SK-N-SH treated with all-trans-retinoic acid at 6 μM for 48 hours (cell line): ENCODE results near the gene SLC2A4.

Source experiments
- BACH2 ChIP-seq: fragments of 250-450 bp; sonication (Bioruptor Pico); IDR thresholded peaks from 2 replicates; pipeline ENCODE4 v1.9.0; 2021; ENCODE audit warnings: mild to moderate bottlenecking, borderline replicate concordance
- CREB5 ChIP-seq: fragments of 250-450 bp; sonication (Bioruptor Pico); IDR thresholded peaks from 2 replicates; pipeline ENCODE4 v1.5.1; 2020; ENCODE audit warnings: low read depth, mild to moderate bottlenecking, moderate library complexity
- ESRRG ChIP-seq: fragments of 250-450 bp; sonication (Bioruptor Pico); IDR thresholded peaks from 2 replicates; pipeline ENCODE4 v1.6.1; 2021; ENCODE audit warnings: mild to moderate bottlenecking
- GLIS3 ChIP-seq: fragments of 250-450 bp; sonication (Bioruptor Pico); IDR thresholded peaks from 2 replicates; pipeline ENCODE4 v1.5.0; 2020; ENCODE audit warnings: mild to moderate bottlenecking, moderate library complexity
- ISL1 ChIP-seq: fragments of 250-450 bp; sonication (Bioruptor Pico); IDR thresholded peaks from 2 replicates; pipeline ENCODE4 v2.1.2; 2022; ENCODE audit warnings: mild to moderate bottlenecking, moderate library complexity
- OSR1 ChIP-seq: fragments of 250-450 bp; sonication (Bioruptor Pico); IDR thresholded peaks from 2 replicates; pipeline ENCODE4 v1.8.0; 2022; ENCODE audit warnings: moderate library complexity, mild to moderate bottlenecking, inconsistent platforms
- PATZ1 ChIP-seq: fragments of 250-450 bp; sonication (Bioruptor Pico); IDR thresholded peaks from 2 replicates; pipeline ENCODE4 v1.8.0; 2020; ENCODE audit warnings: mild to moderate bottlenecking, moderate library complexity, borderline replicate concordance
- SNAI2 ChIP-seq: fragments of 250-450 bp; sonication (Bioruptor Pico); IDR thresholded peaks from 2 replicates; pipeline ENCODE4 v1.5.0; 2020; ENCODE audit warnings: mild to moderate bottlenecking, moderate library complexity
- ZC3H10 ChIP-seq: fragments of 250-450 bp; sonication (Bioruptor Pico); IDR thresholded peaks from 2 replicates; pipeline ENCODE4 v1.5.1; 2021; ENCODE audit warnings: mild to moderate bottlenecking, moderate library complexity
- ZFP3 ChIP-seq: fragments of 250-450 bp; sonication (Bioruptor Pico); IDR thresholded peaks from 2 replicates; pipeline ENCODE4 v1.5.0; 2020; ENCODE audit warnings: mild to moderate bottlenecking, moderate library complexity
- ZNF565 ChIP-seq: fragments of 450-650 bp; formaldehyde crosslinking; conservative IDR thresholded peaks from 2 replicates; pipeline ENCODE4 v1.5.0; 2020; ENCODE audit warnings: low read depth, mild to moderate bottlenecking, moderate library complexity
- ZNF70 ChIP-seq: fragments of 450-650 bp; formaldehyde crosslinking; IDR thresholded peaks from 2 replicates; pipeline ENCODE4 v1.5.0; 2020; ENCODE audit warnings: mild to moderate bottlenecking, moderate library complexity
- ZNF8 ChIP-seq: fragments of 450-650 bp; formaldehyde crosslinking; IDR thresholded peaks from 2 replicates; pipeline ENCODE4 v1.5.0; 2020; ENCODE audit warnings: mild to moderate bottlenecking, moderate library complexity

GRCh38 chr17:7334938-7335538 is 53.5 kb downstream of the SLC2A4 start:
- TF ChIP-seq BACH2 (CRISPR knock-in tag) (no peak), SNAI2 (CRISPR knock-in tag) (no peak), OSR1 (CRISPR knock-in tag) (no peak), PATZ1 (CRISPR knock-in tag) (no peak), ZC3H10 (CRISPR knock-in tag) (no peak), ZNF565 (CRISPR knock-in tag) (no peak), ISL1 (CRISPR knock-in tag) (no peak), ESRRG (CRISPR knock-in tag) (no peak), ZFP3 (CRISPR knock-in tag) (no peak), CREB5 (CRISPR knock-in tag) (no peak), ZNF70 (CRISPR knock-in tag) (no peak), ZNF8 (CRISPR knock-in tag) (no peak), GLIS3 (CRISPR knock-in tag) (no peak)
